ENCODE data around the gene AMDHD1.

AMDHD1 gene

GRCh38 chr12:95977764-95978305, 34.7 kb downstream of the AMDHD1 start:
- Histone ChIP-seq H3K36me3 (ENCODE audit: low read depth) (no peaks in the 10 kb centered on the region), H3K27ac (ENCODE audit: poor library complexity, severe bottlenecking) (no peak overlapping the region), H3K27me3 (ENCODE audit: insufficient read depth, poor library complexity, severe bottlenecking) (no peaks in the 10 kb centered on the region), H3K4me1 (ENCODE audit: insufficient read depth, poor library complexity, severe bottlenecking) (no peaks in the 10 kb centered on the region), H3K9me3 (ENCODE audit: severe bottlenecking) (no peaks in the 10 kb centered on the region), H3K4me3 (ENCODE audit: severe bottlenecking) (no peak overlapping the region)
- no peak for TF ChIP-seq CTCF (IDR thresholded peaks at IDR 0.05; ENCODE audit: poor library complexity, severe bottlenecking)
- ATAC-seq (ENCODE audit: low read depth) (no peak), DNase-seq (ENCODE audit: low spot score) (no peak)

GRCh38 chr12:95978351-95978750, 35.2 kb downstream of the AMDHD1 start:
- H3K36me3 ChIP-seq (ENCODE audit: low read depth): no peaks in the 10 kb centered on the region
- no peak for ATAC-seq (ENCODE audit: low read depth)
- H3K27ac ChIP-seq (ENCODE audit: poor library complexity, severe bottlenecking): no peak overlapping the region
- DNase-seq (ENCODE audit: low spot score): no peak
- no peak for TF ChIP-seq CTCF (IDR thresholded peaks at IDR 0.05; ENCODE audit: poor library complexity, severe bottlenecking)
- no peak overlapping the region for H3K4me3 ChIP-seq (ENCODE audit: severe bottlenecking)
- H3K4me1 ChIP-seq (ENCODE audit: insufficient read depth, poor library complexity, severe bottlenecking): no peaks in the 10 kb centered on the region
- H3K9me3 ChIP-seq (ENCODE audit: severe bottlenecking): no peaks in the 10 kb centered on the region
- no peaks in the 10 kb centered on the region for H3K27me3 ChIP-seq (ENCODE audit: insufficient read depth, poor library complexity, severe bottlenecking)

GRCh38 chr12:95978774-95979173, 35.6 kb downstream of the AMDHD1 start:
- TF ChIP-seq CTCF (IDR thresholded peaks at IDR 0.05; ENCODE audit: poor library complexity, severe bottlenecking): no peak
- no peaks in the 10 kb centered on the region for H3K36me3 ChIP-seq (ENCODE audit: low read depth)
- no peak for DNase-seq (ENCODE audit: low spot score)
- H3K9me3 ChIP-seq (ENCODE audit: severe bottlenecking): no peaks in the 10 kb centered on the region
- no peaks in the 10 kb centered on the region for H3K27me3 ChIP-seq (ENCODE audit: insufficient read depth, poor library complexity, severe bottlenecking)
- H3K4me1 ChIP-seq (ENCODE audit: insufficient read depth, poor library complexity, severe bottlenecking): no peaks in the 10 kb centered on the region
- no peak overlapping the region for H3K27ac ChIP-seq (ENCODE audit: poor library complexity, severe bottlenecking)
- ATAC-seq (ENCODE audit: low read depth): no peak
- H3K4me3 ChIP-seq (ENCODE audit: severe bottlenecking): no peak overlapping the region

- ATAC-seq (ENCODE audit: low read depth) (no peak), DNase-seq (ENCODE audit: low spot score) (no peak)
- Histone ChIP-seq H3K36me3 (ENCODE audit: low read depth) (no peaks in the 10 kb centered on the region), H3K27me3 (ENCODE audit: insufficient read depth, poor library complexity, severe bottlenecking) (no peaks in the 10 kb centered on the region), H3K4me3 (ENCODE audit: severe bottlenecking) (no peak overlapping the region), H3K9me3 (ENCODE audit: severe bottlenecking) (no peaks in the 10 kb centered on the region), H3K27ac (ENCODE audit: poor library complexity, severe bottlenecking) (no peak overlapping the region), H3K4me1 (ENCODE audit: insufficient read depth, poor library complexity, severe bottlenecking) (no peaks in the 10 kb centered on the region)
- no peak for TF ChIP-seq CTCF (IDR thresholded peaks at IDR 0.05; ENCODE audit: poor library complexity, severe bottlenecking)
Measured at GRCh38 chr12:95980437-95980836, 37.3 kb downstream of the AMDHD1 start.

- TF ChIP-seq CTCF (IDR thresholded peaks at IDR 0.05; ENCODE audit: poor library complexity, severe bottlenecking): no peak
- DNase-seq (ENCODE audit: low spot score) (no peak), ATAC-seq (ENCODE audit: low read depth) (no peak)
- Histone ChIP-seq H3K27me3 (ENCODE audit: insufficient read depth, poor library complexity, severe bottlenecking) (no peaks in the 10 kb centered on the region), H3K4me1 (ENCODE audit: insufficient read depth, poor library complexity, severe bottlenecking) (no peaks in the 10 kb centered on the region), H3K27ac (ENCODE audit: poor library complexity, severe bottlenecking) (no peak overlapping the region), H3K36me3 (ENCODE audit: low read depth) (no peaks in the 10 kb centered on the region), H3K4me3 (ENCODE audit: severe bottlenecking) (no peak overlapping the region), H3K9me3 (ENCODE audit: severe bottlenecking) (no peaks in the 10 kb centered on the region)
Measured at GRCh38 chr12:95982602-95983001, 39.5 kb downstream of the AMDHD1 start.

All from RWPE2 (cell line).